Suppressor macrophage treated with lipopolysaccharide for 4 hours (primary cell): ENCODE measurements around the gene CNTRL.
"Not testable (repeated sequence)": the region's sequence is repeated elsewhere in the genome, so short reads cannot be mapped to it uniquely, and the experiment has no call there.

ENCODE experiments used
- DNase-seq: peaks from one replicate; pipeline ENCODE4 v3.0.0-alpha.2; 2020

The CNTRL gene, protein sequence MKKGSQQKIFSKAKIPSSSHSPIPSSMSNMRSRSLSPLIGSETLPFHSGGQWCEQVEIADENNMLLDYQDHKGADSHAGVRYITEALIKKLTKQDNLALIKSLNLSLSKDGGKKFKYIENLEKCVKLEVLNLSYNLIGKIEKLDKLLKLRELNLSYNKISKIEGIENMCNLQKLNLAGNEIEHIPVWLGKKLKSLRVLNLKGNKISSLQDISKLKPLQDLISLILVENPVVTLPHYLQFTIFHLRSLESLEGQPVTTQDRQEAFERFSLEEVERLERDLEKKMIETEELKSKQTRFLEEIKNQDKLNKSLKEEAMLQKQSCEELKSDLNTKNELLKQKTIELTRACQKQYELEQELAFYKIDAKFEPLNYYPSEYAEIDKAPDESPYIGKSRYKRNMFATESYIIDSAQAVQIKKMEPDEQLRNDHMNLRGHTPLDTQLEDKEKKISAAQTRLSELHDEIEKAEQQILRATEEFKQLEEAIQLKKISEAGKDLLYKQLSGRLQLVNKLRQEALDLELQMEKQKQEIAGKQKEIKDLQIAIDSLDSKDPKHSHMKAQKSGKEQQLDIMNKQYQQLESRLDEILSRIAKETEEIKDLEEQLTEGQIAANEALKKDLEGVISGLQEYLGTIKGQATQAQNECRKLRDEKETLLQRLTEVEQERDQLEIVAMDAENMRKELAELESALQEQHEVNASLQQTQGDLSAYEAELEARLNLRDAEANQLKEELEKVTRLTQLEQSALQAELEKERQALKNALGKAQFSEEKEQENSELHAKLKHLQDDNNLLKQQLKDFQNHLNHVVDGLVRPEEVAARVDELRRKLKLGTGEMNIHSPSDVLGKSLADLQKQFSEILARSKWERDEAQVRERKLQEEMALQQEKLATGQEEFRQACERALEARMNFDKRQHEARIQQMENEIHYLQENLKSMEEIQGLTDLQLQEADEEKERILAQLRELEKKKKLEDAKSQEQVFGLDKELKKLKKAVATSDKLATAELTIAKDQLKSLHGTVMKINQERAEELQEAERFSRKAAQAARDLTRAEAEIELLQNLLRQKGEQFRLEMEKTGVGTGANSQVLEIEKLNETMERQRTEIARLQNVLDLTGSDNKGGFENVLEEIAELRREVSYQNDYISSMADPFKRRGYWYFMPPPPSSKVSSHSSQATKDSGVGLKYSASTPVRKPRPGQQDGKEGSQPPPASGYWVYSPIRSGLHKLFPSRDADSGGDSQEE (N-terminal part only)

GRCh38 chr9:121074370-121075250 lies at the start of gene CNTRL:
Gene CNTRL (plus strand): TSS chr9:121074955. CDS start chr9:121088327, 13,372 bp downstream.
- peak; percentile 91 for DNase-seq

GRCh38 chr9:121026260-121026691 lies 48.5 kb upstream of the CNTRL start:
- no peak for DNase-seq

DNA sequence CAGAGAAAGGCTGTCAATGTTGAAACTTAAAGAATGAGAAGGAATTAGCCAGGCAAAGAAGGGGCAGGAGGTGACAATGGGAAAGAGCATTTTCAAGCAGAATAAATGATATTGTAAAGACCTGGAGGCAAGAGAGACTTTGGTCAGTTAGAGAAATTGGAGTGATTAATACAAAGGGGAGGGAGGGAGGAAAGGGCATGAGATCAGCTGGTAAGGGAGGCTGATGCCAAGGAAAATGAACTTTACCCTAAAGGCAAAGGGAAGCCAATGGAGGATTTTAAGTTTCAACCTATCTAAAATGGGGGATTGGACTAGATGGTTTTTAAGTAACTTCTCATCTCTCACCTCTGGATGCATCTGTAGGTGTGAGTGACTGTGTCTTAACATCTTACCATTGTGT lies 48.0 kb upstream of the CNTRL start:
- no peak for DNase-seq

DNA sequence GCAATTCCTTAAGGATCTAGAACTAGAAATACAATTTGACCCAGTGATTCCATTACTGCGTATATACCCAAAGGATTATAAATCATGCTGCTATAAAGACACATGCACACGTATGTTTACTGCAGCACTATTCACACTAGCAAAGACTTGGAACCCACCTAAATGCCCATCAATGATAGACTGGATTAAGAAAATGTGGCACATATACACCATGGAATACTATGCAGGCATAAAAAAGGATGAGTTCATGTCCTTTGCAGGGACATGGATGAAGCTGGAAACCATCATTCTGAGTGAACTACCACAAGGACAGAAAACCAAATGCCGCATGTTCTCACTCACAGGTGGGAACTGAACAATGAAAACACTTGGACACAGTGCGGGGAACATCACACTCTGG lies 46.5 kb upstream of the CNTRL start:
- not testable (repeated sequence) for DNase-seq

DNA sequence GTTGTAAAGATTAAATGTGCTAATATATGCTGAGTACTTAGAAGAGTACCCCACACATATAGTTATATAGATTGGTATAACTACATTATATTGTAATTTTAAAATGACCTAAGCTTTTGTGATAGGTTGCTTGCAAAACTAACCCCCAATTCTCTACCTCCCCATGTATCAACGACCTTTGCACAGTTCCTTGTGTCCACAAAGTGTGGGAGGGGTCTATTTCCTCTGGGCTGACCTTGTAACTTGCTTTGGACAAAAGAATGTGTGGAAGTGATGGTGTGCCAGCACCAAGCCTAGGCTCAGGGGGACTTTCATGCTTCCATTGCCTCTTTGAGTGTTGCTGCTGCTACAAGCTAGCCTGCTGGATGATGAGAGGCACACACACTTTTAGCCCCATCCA lies 45.3 kb upstream of the CNTRL start:
- no peak for DNase-seq

GRCh38 chr9:121034529-121034928 lies 40.2 kb upstream of the CNTRL start:
- no peak for DNase-seq

DNA sequence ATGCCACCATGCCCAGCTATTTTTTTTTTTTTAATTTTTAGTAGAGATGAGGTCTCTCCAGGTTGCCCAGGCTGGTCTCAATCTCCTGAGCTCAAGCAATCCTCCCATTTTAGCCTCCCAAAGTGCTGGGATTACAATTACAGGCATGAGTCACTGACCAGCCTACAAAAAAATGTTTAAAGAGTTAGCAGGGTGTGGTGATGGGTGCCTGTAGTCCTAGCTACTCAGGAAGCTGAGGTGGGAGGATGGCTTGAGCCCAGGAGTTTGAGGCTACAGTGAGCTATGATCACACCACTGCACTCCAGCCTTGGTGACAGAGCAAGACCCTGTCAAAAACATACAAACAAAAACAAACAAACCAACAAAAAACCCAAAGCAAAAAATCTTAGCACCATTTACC lies 39.0 kb upstream of the CNTRL start:
- DNase-seq, result not testable (repeated sequence)

DNA sequence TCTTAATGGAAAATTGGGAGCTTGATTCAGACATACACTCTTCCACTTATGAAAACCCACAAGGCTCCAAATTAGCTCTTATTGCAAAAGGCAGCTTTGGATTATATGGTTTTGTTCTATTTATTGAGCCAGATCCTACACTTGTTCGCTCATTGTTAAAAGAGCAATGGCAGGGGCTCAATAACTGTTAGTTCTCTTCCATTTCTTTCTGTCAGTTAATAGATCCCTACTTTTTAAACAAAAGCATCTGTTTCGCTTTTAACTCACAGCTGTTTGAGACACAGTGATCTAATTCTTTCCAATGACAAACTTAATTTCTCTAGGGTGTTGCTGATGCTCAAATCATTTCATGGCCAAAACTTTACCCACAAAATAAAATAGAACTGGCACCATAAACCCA lies 36.4 kb upstream of the CNTRL start:
- no peak for DNase-seq

DNA sequence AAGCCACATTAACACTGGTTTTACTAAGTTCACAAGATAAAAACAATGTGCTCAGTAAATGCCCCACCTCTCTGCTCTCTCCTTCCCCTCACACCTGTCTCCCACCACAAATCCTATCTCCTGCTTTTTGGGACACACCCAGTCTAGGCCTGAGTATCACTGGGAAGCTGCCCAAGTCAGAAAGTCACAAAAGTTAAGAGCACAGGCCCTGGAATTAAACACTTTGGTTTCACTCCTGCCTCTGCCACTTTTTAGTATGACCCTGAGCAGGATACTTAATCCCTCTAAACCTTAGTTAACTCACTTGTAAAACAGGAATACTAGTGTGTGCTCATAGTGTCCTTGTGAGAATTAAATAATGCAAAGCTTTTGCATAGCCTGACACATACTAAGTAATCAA lies 36.0 kb upstream of the CNTRL start:
- no peak for DNase-seq

GRCh38 chr9:121048175-121048574 lies 26.6 kb upstream of the CNTRL start:
- DNase-seq, result no peak

GRCh38 chr9:121048618-121049017 lies 26.1 kb upstream of the CNTRL start:
- DNase-seq, result no peak

DNA sequence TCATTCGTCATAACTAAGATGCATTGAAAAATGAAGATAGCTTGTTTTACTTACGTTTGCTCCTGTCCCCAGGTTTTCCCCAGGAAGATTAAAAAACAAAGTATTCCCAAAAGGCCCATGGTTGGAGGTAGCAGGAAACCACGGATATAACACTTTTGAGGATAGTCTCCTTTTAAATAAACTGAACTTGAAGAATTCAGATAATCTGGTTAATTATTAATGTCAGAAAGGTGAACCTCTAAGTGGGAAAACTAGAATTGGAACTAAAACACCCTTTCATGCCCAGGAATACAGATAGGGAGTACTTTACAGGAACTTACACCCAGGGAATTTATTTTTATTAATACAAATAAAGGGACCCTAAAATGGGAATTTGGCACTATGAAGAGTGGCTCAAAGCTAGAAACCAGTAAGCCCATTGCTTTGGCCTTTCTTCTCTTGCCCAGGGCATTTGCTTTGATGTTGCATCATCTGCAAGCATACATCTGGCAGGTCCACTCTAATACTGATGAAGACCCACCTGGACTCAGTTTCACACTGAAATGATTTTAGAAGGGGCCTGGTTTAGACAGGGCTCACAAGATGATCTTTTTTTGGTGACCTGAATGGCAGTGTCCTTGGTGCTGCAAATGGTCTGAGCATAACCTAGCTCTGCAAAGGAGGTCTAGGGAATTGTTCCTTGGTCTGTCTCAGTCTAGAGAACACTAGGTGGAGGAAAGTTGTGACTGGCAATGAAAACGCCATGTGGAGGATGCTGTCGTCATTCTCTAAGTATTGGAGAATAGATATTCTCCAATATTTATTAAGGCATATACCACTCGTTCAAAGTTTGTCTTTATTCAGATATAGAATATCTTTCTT lies 24.4 kb upstream of the CNTRL start, which contains the start of gene C5:
TSS of gene C5 (minus strand) at position 148 of the 861 bp plus-strand sequence. CDS start at position 119, 29 bp downstream.
- DNase-seq, result no peak

DNA sequence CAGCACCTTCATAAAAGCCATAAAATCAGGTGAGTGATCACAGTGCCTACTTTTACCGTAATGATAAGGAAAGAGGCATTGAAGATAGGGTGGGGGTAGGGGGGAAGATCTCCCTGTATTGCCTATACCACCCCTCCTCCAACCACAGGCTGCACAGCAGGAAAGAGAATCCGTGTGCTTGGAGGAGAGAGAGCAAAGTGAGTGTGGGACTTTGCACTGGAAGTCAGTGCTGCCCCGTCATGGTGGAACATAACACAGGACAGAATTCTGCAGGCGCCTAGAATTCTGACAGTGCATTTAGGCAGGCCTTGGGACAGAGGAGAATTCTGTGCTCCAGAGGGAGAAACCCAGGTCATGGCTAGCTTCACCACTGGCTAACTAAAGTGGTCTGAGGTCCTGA lies 21.2 kb upstream of the CNTRL start:
- DNase-seq, result no peak

- peak; percentile 10 for DNase-seq
Measured at GRCh38 chr9:121055642-121056143, 19.1 kb upstream of the CNTRL start.

GRCh38 chr9:121057821-121058220 lies 16.9 kb upstream of the CNTRL start:
- DNase-seq, result no peak

- no peak for DNase-seq
Measured at GRCh38 chr9:121059513-121059912, 15.2 kb upstream of the CNTRL start.

DNA sequence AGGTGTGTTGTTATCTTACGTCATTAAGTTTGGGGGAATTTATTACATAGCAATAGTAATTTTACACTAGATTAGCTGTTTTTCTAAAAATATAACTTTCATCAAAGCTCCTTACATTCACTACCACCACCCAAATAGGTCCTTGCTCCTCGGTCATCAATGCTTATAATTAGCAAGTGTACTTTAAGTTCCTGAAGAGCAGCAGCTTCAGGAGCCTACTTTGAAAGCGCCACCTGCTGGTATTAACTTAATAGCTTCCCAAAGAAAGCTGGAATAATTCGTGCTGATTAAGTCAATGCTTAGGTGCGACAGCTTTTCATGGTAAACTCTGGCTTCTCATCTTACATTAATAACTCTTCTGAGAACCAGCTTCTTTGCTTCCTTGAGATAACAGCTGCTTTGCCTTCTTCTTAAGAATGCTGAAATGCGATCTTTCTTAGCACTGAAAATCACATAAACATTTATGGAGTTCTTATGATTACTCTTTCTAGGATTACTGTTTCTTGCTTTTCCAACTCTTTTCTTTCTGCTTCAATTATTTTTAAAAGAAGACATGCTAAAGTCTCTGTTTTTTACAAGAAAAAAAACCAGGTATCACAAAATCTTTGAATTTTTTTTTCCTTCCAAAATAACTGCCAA lies 14.6 kb upstream of the CNTRL start:
- DNase-seq, result peak; percentile 78

DNA sequence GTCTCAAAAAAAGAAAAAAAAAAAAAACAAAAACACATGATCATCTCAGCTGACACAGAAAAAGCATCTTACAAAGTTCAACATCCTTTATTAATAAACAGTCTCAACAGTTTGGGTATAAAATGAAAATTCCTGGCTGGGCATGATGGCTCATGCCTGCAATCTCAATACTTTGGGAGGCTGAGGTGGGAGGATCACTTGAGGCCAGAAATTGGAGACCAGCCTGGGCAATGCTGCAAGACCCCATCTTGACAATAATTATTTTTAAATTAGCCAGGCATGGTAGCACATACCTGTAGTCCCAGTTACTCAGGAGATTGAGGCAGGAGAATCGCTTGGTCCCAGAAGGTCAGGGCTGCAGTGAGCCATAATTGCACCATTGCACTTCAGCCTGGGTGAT lies 7.9 kb upstream of the CNTRL start:
- DNase-seq, result no peak

- DNase-seq, result no peak
Measured at GRCh38 chr9:121067640-121068039, 7.1 kb upstream of the CNTRL start.

- DNase-seq, result peak; percentile 59
Measured at GRCh38 chr9:121069396-121069795, 5.4 kb upstream of the CNTRL start.
